T-helper 22 cell (primary cell): ENCODE measurements around the gene FAM120B.
"Not testable (repeated sequence)": the region's sequence is repeated elsewhere in the genome, so short reads cannot be mapped to it uniquely, and the experiment has no call there.

Experiments used
- DNase-seq: peaks from one replicate; pipeline ENCODE4 v3.0.0-alpha.2; 2020; ENCODE audit warnings: low read depth

Gene FAM120B

GRCh38 chr6:170388113-170388512 is 81.6 kb downstream of the FAM120B start:
- no peak for DNase-seq

- no peak for DNase-seq
Measured at GRCh38 chr6:170393033-170393432, 86.5 kb downstream of the FAM120B start.

GRCh38 chr6:170393807-170394399 is 87.3 kb downstream of the FAM120B start:
- DNase-seq, result no peak

- no peak for DNase-seq
Measured at GRCh38 chr6:170394980-170395379, 88.4 kb downstream of the FAM120B start.

GRCh38 chr6:170398743-170399369 is 92.3 kb downstream of the FAM120B start:
- not testable (repeated sequence) for DNase-seq

GRCh38 chr6:170399955-170400558 is 93.5 kb downstream of the FAM120B start:
- DNase-seq, result not testable (repeated sequence)

GRCh38 chr6:170402318-170403040 is 95.9 kb downstream of the FAM120B start:
- DNase-seq, result no peak

GRCh38 chr6:170403451-170403850 is 96.9 kb downstream of the FAM120B start:
- no peak for DNase-seq

GRCh38 chr6:170404036-170404435 is 97.5 kb downstream of the FAM120B start:
- no peak for DNase-seq

- DNase-seq, result no peak
Measured at GRCh38 chr6:170404697-170405096, 98.1 kb downstream of the FAM120B start.

- no peak for DNase-seq
Measured at GRCh38 chr6:170405311-170405975, 98.9 kb downstream of the FAM120B start.

GRCh38 chr6:170407200-170407599 is 100.6 kb downstream of the FAM120B start:
- DNase-seq, result no peak

GRCh38 chr6:170407932-170408331 is 101.4 kb downstream of the FAM120B start:
- no peak for DNase-seq

- not testable (repeated sequence) for DNase-seq
Measured at GRCh38 chr6:170409746-170410145, 103.2 kb downstream of the FAM120B start.

- no peak for DNase-seq
Measured at GRCh38 chr6:170410241-170410640, 103.7 kb downstream of the FAM120B start.

- no peak for DNase-seq
Measured at GRCh38 chr6:170415318-170415717, 108.8 kb downstream of the FAM120B start.

GRCh38 chr6:170416303-170416702 is 109.7 kb downstream of the FAM120B start:
- DNase-seq, result no peak

- no peak for DNase-seq
Measured at GRCh38 chr6:170416959-170417606, 110.5 kb downstream of the FAM120B start.

GRCh38 chr6:170417881-170418280 is 111.3 kb downstream of the FAM120B start:
- DNase-seq, result no peak

GRCh38 chr6:170420283-170420682 is 113.7 kb downstream of the FAM120B start:
- no peak for DNase-seq
